ENCODE data around the gene NCAM1.

DNA sequence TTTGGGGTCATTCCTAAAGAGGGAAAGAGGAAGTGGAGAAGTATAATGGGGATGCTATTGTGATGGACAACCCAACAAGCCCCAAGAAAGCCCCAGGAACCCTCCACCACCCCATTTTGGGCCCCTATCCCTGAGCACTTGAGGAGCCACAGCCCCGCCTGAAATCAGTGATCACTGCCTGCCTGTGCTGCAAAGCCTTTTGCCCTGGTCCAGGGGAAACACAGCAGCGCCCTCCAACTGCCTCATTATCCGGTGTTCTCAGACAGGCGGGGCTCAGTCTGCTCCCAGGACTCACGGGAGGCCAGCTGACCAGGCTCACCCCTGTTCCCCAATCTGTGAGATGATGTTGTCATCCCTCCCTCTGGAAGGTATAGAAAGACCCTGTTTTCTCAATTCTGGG, 308.4 kb downstream of the NCAM1 start:
- TF ChIP-seq, protein P1, sequence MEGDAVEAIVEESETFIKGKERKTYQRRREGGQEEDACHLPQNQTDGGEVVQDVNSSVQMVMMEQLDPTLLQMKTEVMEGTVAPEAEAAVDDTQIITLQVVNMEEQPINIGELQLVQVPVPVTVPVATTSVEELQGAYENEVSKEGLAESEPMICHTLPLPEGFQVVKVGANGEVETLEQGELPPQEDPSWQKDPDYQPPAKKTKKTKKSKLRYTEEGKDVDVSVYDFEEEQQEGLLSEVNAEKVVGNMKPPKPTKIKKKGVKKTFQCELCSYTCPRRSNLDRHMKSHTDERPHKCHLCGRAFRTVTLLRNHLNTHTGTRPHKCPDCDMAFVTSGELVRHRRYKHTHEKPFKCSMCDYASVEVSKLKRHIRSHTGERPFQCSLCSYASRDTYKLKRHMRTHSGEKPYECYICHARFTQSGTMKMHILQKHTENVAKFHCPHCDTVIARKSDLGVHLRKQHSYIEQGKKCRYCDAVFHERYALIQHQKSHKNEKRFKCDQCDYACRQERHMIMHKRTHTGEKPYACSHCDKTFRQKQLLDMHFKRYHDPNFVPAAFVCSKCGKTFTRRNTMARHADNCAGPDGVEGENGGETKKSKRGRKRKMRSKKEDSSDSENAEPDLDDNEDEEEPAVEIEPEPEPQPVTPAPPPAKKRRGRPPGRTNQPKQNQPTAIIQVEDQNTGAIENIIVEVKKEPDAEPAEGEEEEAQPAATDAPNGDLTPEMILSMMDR (IDR thresholded peaks at IDR 0.05) = no peak
- no peak for TF ChIP-seq ESRRA (CRISPR knock-in tag; IDR thresholded peaks at IDR 0.05; ENCODE audit: borderline replicate concordance)
- no peak for TF ChIP-seq NR3C1 (CRISPR knock-in tag; conservative IDR thresholded peaks at IDR 0.05; ENCODE audit: low read depth)
- TF ChIP-seq, protein P2, sequence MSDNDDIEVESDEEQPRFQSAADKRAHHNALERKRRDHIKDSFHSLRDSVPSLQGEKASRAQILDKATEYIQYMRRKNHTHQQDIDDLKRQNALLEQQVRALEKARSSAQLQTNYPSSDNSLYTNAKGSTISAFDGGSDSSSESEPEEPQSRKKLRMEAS (CRISPR knock-in tag; IDR thresholded peaks at IDR 0.05) = no peak
- TF ChIP-seq, protein P3, sequence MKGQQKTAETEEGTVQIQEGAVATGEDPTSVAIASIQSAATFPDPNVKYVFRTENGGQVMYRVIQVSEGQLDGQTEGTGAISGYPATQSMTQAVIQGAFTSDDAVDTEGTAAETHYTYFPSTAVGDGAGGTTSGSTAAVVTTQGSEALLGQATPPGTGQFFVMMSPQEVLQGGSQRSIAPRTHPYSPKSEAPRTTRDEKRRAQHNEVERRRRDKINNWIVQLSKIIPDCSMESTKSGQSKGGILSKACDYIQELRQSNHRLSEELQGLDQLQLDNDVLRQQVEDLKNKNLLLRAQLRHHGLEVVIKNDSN (CRISPR knock-in tag; IDR thresholded peaks at IDR 0.05) = no peak
- no peak for TF ChIP-seq TP53 (CRISPR knock-in tag; IDR thresholded peaks at IDR 0.05)
- no peak for TF ChIP-seq MXD4 (CRISPR knock-in tag; IDR thresholded peaks at IDR 0.05; ENCODE audit: borderline replicate concordance)
- TF ChIP-seq JUN (CRISPR knock-in tag; IDR thresholded peaks at IDR 0.05) = no peak
- no peak for TF ChIP-seq NR1H2 (CRISPR knock-in tag; IDR thresholded peaks at IDR 0.05)
- TF ChIP-seq, protein P4, sequence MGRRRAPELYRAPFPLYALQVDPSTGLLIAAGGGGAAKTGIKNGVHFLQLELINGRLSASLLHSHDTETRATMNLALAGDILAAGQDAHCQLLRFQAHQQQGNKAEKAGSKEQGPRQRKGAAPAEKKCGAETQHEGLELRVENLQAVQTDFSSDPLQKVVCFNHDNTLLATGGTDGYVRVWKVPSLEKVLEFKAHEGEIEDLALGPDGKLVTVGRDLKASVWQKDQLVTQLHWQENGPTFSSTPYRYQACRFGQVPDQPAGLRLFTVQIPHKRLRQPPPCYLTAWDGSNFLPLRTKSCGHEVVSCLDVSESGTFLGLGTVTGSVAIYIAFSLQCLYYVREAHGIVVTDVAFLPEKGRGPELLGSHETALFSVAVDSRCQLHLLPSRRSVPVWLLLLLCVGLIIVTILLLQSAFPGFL (CRISPR knock-in tag; IDR thresholded peaks at IDR 0.05; ENCODE audit: borderline replicate concordance) = no peak
- TF ChIP-seq ZNF219 (CRISPR knock-in tag; IDR thresholded peaks at IDR 0.05; ENCODE audit: borderline replicate concordance) = no peak
- TF ChIP-seq, protein P5, sequence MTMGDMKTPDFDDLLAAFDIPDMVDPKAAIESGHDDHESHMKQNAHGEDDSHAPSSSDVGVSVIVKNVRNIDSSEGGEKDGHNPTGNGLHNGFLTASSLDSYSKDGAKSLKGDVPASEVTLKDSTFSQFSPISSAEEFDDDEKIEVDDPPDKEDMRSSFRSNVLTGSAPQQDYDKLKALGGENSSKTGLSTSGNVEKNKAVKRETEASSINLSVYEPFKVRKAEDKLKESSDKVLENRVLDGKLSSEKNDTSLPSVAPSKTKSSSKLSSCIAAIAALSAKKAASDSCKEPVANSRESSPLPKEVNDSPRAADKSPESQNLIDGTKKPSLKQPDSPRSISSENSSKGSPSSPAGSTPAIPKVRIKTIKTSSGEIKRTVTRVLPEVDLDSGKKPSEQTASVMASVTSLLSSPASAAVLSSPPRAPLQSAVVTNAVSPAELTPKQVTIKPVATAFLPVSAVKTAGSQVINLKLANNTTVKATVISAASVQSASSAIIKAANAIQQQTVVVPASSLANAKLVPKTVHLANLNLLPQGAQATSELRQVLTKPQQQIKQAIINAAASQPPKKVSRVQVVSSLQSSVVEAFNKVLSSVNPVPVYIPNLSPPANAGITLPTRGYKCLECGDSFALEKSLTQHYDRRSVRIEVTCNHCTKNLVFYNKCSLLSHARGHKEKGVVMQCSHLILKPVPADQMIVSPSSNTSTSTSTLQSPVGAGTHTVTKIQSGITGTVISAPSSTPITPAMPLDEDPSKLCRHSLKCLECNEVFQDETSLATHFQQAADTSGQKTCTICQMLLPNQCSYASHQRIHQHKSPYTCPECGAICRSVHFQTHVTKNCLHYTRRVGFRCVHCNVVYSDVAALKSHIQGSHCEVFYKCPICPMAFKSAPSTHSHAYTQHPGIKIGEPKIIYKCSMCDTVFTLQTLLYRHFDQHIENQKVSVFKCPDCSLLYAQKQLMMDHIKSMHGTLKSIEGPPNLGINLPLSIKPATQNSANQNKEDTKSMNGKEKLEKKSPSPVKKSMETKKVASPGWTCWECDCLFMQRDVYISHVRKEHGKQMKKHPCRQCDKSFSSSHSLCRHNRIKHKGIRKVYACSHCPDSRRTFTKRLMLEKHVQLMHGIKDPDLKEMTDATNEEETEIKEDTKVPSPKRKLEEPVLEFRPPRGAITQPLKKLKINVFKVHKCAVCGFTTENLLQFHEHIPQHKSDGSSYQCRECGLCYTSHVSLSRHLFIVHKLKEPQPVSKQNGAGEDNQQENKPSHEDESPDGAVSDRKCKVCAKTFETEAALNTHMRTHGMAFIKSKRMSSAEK (CRISPR knock-in tag; IDR thresholded peaks at IDR 0.05; ENCODE audit: borderline replicate concordance) = no peak
